Activated CD4-positive, alpha-beta T cell treated with anti-CD3 and anti-CD28 coated beads for 4 hours (primary cell): ENCODE results near the gene CENPO.

Experiments
- DNase-seq, 2 donors: peaks; one replicate each; pipeline ENCODE4 v3.0.0-alpha.2; 2020

The CENPO gene

GRCh38 chr2:24839729-24840128, 46.5 kb downstream of the CENPO start:
- no peak for DNase-seq

- DNase-seq: no peak
These were observed 47.1 kb downstream of the CENPO start for GRCh38 chr2:24840164-24840869.

- no peak for DNase-seq
These were observed 48.0 kb downstream of the CENPO start for GRCh38 chr2:24840962-24841945.

- no peak for DNase-seq
These were observed 49.1 kb downstream of the CENPO start for GRCh38 chr2:24842081-24843050.

GRCh38 chr2:24843330-24843860, 50.2 kb downstream of the CENPO start:
- no peak for DNase-seq

GRCh38 chr2:24844023-24844685, 50.9 kb downstream of the CENPO start:
- no peak for DNase-seq

- no peak for DNase-seq
These were observed 52.5 kb downstream of the CENPO start for GRCh38 chr2:24845691-24846090.

- DNase-seq: no peak
These were observed 57.7 kb downstream of the CENPO start for GRCh38 chr2:24850944-24851343.

- DNase-seq: no peak
These were observed 58.8 kb downstream of the CENPO start for GRCh38 chr2:24852026-24852425.

- DNase-seq: no peak
These were observed 59.3 kb downstream of the CENPO start for GRCh38 chr2:24852431-24853020.

- no peak for DNase-seq
These were observed 59.8 kb downstream of the CENPO start for GRCh38 chr2:24853046-24853445.

- DNase-seq: no peak
These were observed 60.8 kb downstream of the CENPO start for GRCh38 chr2:24853996-24854395.

GRCh38 chr2:24855022-24855622, 61.9 kb downstream of the CENPO start:
- DNase-seq: no peak

GRCh38 chr2:24855726-24856125, 62.5 kb downstream of the CENPO start:
- DNase-seq: no peak

GRCh38 chr2:24856791-24857211, 63.6 kb downstream of the CENPO start:
- DNase-seq: no peak

GRCh38 chr2:24857746-24858145, 64.5 kb downstream of the CENPO start:
- DNase-seq: no peak

GRCh38 chr2:24858996-24859395, 65.8 kb downstream of the CENPO start:
- no peak for DNase-seq

GRCh38 chr2:24859968-24860600, 66.9 kb downstream of the CENPO start:
- no peak for DNase-seq

- DNase-seq: no peak
These were observed 67.4 kb downstream of the CENPO start for GRCh38 chr2:24860631-24861030.

- DNase-seq: no peak
These were observed 68.3 kb downstream of the CENPO start for GRCh38 chr2:24861500-24861899.

GRCh38 chr2:24863641-24864040, 70.4 kb downstream of the CENPO start:
- DNase-seq: no peak
